PC-9 (cell line): Measurements from ENCODE around the gene PDCD4. TPM values are rescaled to one million over a fixed set of nuclear protein-coding genes. Genes with fewer than 3 reads are reported as not detected.

ENCODE experiments used
- BruUV-seq: library from RNA; stranded (reverse); fragments of 400-500 nt; replicated peaks from 2 replicates; lab custom pipeline; 2021; lab: Mats Ljungman, UMichigan
- CTCF ChIA-PET: fragments of 300-600 bp; sonication (Branson Sonifier 250); formaldehyde crosslinking; loops from one replicate; lab custom pipeline; 2022; ENCODE audit warnings: antibody characterized with exemption; lab: Charles Lee
- POLR2A ChIA-PET: fragments of 300-600 bp; sonication (Branson Sonifier 250); formaldehyde crosslinking; loops from one replicate; lab custom pipeline; 2022; ENCODE audit warnings: antibody characterized with exemption; ENCODE audit not compliant: unreplicated experiment; lab: Charles Lee
- DNase-seq, 2 experiments: peaks; one replicate each; pipeline versions ENCODE4 v3.0.0 to v3.0.0-alpha.2; 2015 to 2022; ENCODE audit warnings: mixed read lengths in 1 of 2
- H2AFZ ChIP-seq: fragments of 200-600 bp; sonication (generic); 2 replicates; pipeline ENCODE4 v1.8.1; 2017; ENCODE audit warnings: antibody characterized with exemption
- H3F3A ChIP-seq: fragments of 200-600 bp; sonication (generic); 2 replicates; pipeline ENCODE4 v1.8.1; 2017; ENCODE audit warnings: antibody characterized with exemption, mild to moderate bottlenecking, low read depth; ENCODE audit not compliant: insufficient read depth
- H3K27ac ChIP-seq: fragments of 200-600 bp; sonication (generic); 2 replicates; pipeline ENCODE4 v1.6.1; 2016; ENCODE audit warnings: mixed run types
- H3K27me3 ChIP-seq: fragments of 200-600 bp; sonication (generic); 2 replicates; pipeline ENCODE4 v1.6.1; 2016; ENCODE audit warnings: low read depth, mixed run types; ENCODE audit not compliant: insufficient read depth
- H3K36me3 ChIP-seq: fragments of 200-600 bp; sonication (generic); 2 replicates; pipeline ENCODE4 v1.6.1; 2016; ENCODE audit warnings: low read depth, mixed run types
- H3K4me1 ChIP-seq: fragments of 200-600 bp; sonication (generic); replicated peaks from 2 replicates; pipeline ENCODE4 v1.6.1; 2016; ENCODE audit warnings: mixed run types; ENCODE audit not compliant: insufficient read depth
- H3K4me2 ChIP-seq: fragments of 200-600 bp; sonication (generic); 2 replicates; pipeline ENCODE4 v1.6.1; 2017; ENCODE audit warnings: mixed run types
- H3K4me3 ChIP-seq: fragments of 200-600 bp; sonication (generic); 2 replicates; pipeline ENCODE4 v1.6.1; 2016; ENCODE audit warnings: mixed run types
- H3K79me2 ChIP-seq: fragments of 200-600 bp; sonication (generic); 2 replicates; pipeline ENCODE4 v1.6.1; 2017; ENCODE audit warnings: low read depth, mixed run types
- H3K9me2 ChIP-seq: fragments of 200-600 bp; sonication (generic); 2 replicates; pipeline ENCODE4 v1.8.1; 2017; ENCODE audit warnings: mild to moderate bottlenecking; ENCODE audit not compliant: insufficient read depth
- H3K9me3 ChIP-seq: fragments of 200-600 bp; sonication (generic); 2 replicates; pipeline ENCODE4 v1.8.1; 2016; ENCODE audit warnings: low read depth; ENCODE audit not compliant: insufficient read depth
- H4K20me1 ChIP-seq: fragments of 200-600 bp; sonication (generic); 2 replicates; pipeline ENCODE4 v1.8.1; 2017; ENCODE audit not compliant: insufficient read depth
- EZH2 ChIP-seq: fragments of 200-600 bp; sonication (generic); IDR thresholded peaks from 2 replicates; pipeline ENCODE4 v1.8.0; 2017; ENCODE audit warnings: antibody characterized with exemption, low read depth
- intact Hi-C: fragments of 100-400 bp; cut with micrococcal nuclease; formaldehyde crosslinking; loops from one replicate; pipeline ENCODE4 v1.10.0; 2022; ENCODE audit not compliant: unreplicated experiment
- total RNA-seq: library from RNA; stranded (reverse); gene quantifications from 2 replicates; pipeline ENCODE4 v1.2.3, GENCODE V29; 2021
- TF ChIP-seq, protein P1 (sequence below): fragments of 200-600 bp; sonication (generic); conservative IDR thresholded peaks from 2 replicates; pipeline ENCODE4 v1.6.1; 2017; ENCODE audit warnings: mixed run types, antibody characterized with exemption, mild to moderate bottlenecking, moderate library complexity

The PDCD4 gene
- total RNA-seq, 1 experiment from 2014 or later, result 92.4 TPM

DNA sequence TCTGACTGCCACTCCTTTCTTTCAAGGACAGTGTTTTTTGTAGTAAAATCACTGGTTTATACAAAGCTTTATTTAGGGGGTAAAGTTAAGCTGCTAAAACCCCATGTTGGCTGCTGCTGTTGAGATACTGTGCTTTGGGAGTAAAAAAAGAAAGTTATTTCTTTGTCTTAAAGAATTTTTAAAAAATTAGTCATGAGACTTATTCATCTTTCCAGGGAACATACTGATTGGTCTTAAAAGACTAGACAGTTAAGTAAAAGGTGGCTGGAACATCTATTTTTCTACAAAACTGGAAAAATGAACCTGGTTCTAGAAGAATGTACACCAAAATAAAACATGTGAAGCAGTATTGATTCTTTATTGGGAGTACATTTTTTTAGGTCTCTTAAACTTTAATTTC lies 26.7 kb downstream of the PDCD4 start:
- no peak overlapping the region for H2AFZ ChIP-seq
- intact Hi-C loops, result no loop called here
- CTCF ChIA-PET, result interaction anchor here (0.5 to 0.7 kb wide), 2 partner anchors 12 to 80 kb away, joined by 6 to 7 read pairs; no protein-coding TSS in a partner anchor
- H3K27ac ChIP-seq, result no peak overlapping the region
- H3K27me3 ChIP-seq, result no peaks in the 10 kb centered on the region
- H3K9me2 ChIP-seq, result no peaks in the 10 kb centered on the region
- H4K20me1 ChIP-seq, result no peaks in the 10 kb centered on the region
- no peaks in the 10 kb centered on the region for H3K9me3 ChIP-seq
- no peak overlapping the region for H3K4me3 ChIP-seq
- H3K79me2 ChIP-seq, result no peaks in the 10 kb centered on the region
- POLR2A ChIA-PET, result no interaction called here
- no TSS peak for BruUV-seq
- DNase-seq, result no peak
- peaks cover 21% of the 10 kb centered on the region; the same call in 1 of the 2 replicates for H3F3A ChIP-seq
- peaks cover 21% of the 10 kb centered on the region for H3K4me1 ChIP-seq
- no peak overlapping the region for H3K4me2 ChIP-seq
- TF ChIP-seq, protein P1, sequence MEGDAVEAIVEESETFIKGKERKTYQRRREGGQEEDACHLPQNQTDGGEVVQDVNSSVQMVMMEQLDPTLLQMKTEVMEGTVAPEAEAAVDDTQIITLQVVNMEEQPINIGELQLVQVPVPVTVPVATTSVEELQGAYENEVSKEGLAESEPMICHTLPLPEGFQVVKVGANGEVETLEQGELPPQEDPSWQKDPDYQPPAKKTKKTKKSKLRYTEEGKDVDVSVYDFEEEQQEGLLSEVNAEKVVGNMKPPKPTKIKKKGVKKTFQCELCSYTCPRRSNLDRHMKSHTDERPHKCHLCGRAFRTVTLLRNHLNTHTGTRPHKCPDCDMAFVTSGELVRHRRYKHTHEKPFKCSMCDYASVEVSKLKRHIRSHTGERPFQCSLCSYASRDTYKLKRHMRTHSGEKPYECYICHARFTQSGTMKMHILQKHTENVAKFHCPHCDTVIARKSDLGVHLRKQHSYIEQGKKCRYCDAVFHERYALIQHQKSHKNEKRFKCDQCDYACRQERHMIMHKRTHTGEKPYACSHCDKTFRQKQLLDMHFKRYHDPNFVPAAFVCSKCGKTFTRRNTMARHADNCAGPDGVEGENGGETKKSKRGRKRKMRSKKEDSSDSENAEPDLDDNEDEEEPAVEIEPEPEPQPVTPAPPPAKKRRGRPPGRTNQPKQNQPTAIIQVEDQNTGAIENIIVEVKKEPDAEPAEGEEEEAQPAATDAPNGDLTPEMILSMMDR, result no peak
- peaks cover 8% of the 10 kb centered on the region; the same call in 1 of the 2 replicates for H3K36me3 ChIP-seq

DNA sequence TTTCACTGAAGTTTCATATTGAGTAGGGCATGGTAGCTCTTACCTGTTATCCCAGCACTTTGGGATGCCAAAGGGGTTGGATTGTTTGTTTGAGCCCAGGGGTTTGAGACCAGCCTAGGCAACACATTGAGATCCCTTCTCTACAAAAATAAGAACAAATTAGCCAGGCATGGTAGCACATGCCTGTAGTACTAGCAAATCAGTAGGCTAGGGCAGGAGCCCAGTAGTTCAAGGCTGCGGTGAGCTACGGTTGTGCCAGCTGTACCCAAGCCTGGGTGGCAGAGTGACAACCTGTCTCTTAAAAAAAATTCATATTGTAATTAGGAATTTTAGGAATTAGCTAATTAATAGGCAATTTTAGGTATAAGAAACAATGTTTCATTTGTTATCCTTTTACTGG lies 29.3 kb downstream of the PDCD4 start:
- H3K9me2 ChIP-seq, result no peaks in the 10 kb centered on the region
- H3K36me3 ChIP-seq, result no peaks in the 10 kb centered on the region
- peaks cover 21% of the 10 kb centered on the region for H3K4me1 ChIP-seq
- BruUV-seq, result no TSS peak
- H3K9me3 ChIP-seq, result no peaks in the 10 kb centered on the region
- H3K27ac ChIP-seq, result no peak overlapping the region
- H3K79me2 ChIP-seq, result no peaks in the 10 kb centered on the region
- H3F3A ChIP-seq, result peaks cover 21% of the 10 kb centered on the region; the same call in 1 of the 2 replicates
- no peak for DNase-seq
- no peaks in the 10 kb centered on the region for H3K27me3 ChIP-seq
- TF ChIP-seq EZH2, result no peak
- TF ChIP-seq, protein P1, result no peak
- no peak overlapping the region for H3K4me2 ChIP-seq
- H3K4me3 ChIP-seq, result no peak overlapping the region
- H2AFZ ChIP-seq, result no peak overlapping the region
- intact Hi-C loops, result no loop called here
- CTCF ChIA-PET, result no interaction called here
- H4K20me1 ChIP-seq, result no peaks in the 10 kb centered on the region
- POLR2A ChIA-PET, result no interaction called here

DNA sequence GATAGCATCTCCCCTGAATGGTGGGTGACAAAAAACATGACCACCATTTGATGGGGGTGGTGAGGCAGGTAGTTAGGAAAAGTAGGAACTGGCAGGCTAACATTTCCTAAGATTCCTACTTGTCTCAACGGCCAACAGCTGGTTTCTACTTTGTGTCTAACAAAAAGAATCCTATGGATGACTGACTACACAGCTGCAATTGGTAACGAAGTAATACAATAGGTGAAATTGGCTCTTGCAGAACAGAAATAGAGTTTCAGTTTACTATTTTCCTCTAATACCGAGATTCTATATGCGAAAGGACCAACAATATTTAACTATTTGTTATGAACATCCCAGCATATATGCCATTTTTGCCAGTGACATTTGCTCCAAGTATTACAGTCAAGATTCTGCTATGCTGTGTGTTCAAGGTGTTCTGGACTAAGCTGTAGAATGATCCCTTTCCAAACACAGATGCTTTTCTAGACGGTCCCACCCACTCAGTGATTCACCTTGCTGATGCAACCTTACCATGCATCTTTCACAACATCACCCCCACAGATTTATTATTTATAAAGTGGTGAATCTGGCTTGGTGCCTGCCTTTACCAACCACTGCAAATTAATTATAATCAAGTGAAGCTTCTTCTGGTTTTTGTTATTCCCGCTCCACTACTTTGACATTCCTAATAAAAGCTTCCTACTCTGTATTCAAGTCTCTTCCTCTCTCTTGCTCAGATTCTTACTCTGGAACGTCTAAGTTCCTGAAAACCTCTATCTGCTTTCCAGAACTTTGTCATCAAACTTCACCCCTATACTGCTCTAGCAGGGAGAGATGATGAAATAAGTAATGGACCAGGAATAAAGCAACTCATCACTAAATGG lies 30.5 kb downstream of the PDCD4 start:
- peak overlapping the region; percentile 84 for H3K27ac ChIP-seq
- no TSS peak for BruUV-seq
- no peak overlapping the region for H2AFZ ChIP-seq

More for the DNA sequence above, 30.5 kb downstream of the PDCD4 start:
- TF ChIP-seq EZH2, result no peak
- TF ChIP-seq, protein P1, result no peak
- intact Hi-C loops, result no loop called here
- Histone ChIP-seq H3F3A (peaks cover 21% of the 10 kb centered on the region; the same call in 1 of the 2 replicates), H3K4me1 (peaks cover 21% of the 10 kb centered on the region), H3K9me2 (no peaks in the 10 kb centered on the region), H4K20me1 (no peaks in the 10 kb centered on the region), H3K36me3 (no peaks in the 10 kb centered on the region), H3K79me2 (no peaks in the 10 kb centered on the region), H3K9me3 (no peaks in the 10 kb centered on the region), H3K4me2 (peak overlapping the region; percentile 53), H3K4me3 (no peak overlapping the region), H3K27me3 (no peaks in the 10 kb centered on the region)
- ChIA-PET POLR2A (no interaction called here), CTCF (no interaction called here)
- DNase-seq, result peak; percentile 10 to 57
